HG03469 (cell line): ENCODE measurements around the gene FTSJ3.

ENCODE experiments used
- ATAC-seq: cut with Tn5 transposase; IDR thresholded peaks from one replicate; pipeline ENCODE4 v1.9.1; 2021; ENCODE audit warnings: mild to moderate bottlenecking, moderate library complexity, moderate number of reproducible peaks; ENCODE audit not compliant: unreplicated experiment

The FTSJ3 gene

GRCh38 chr17:63830904-63831491 is 3.5 kb upstream of the FTSJ3 start:
- ATAC-seq, result no peak

- ATAC-seq, result no peak
These were observed 2.8 kb upstream of the FTSJ3 start for GRCh38 chr17:63830278-63830677.

- no peak for ATAC-seq
These were observed 1.5 kb upstream of the FTSJ3 start for GRCh38 chr17:63828936-63829335.

GRCh38 chr17:63827801-63828221 is 348 bp upstream of the FTSJ3 start:
- no peak for ATAC-seq

- ATAC-seq, result no peak
These were observed 928 bp downstream of the FTSJ3 start for GRCh38 chr17:63826468-63827001.

GRCh38 chr17:63824362-63824761 is 3.1 kb downstream of the FTSJ3 start:
- ATAC-seq, result no peak

GRCh38 chr17:63823659-63824331 is 3.7 kb downstream of the FTSJ3 start:
- no peak for ATAC-seq

- no peak for ATAC-seq
These were observed 4.9 kb downstream of the FTSJ3 start for GRCh38 chr17:63822537-63822936.

- no peak for ATAC-seq
These were observed 5.7 kb downstream of the FTSJ3 start for GRCh38 chr17:63821804-63822203.

GRCh38 chr17:63820963-63821561 is 6.4 kb downstream of the FTSJ3 start:
- ATAC-seq, result no peak

GRCh38 chr17:63819585-63820537 is 7.6 kb downstream of the FTSJ3 start:
- no peak for ATAC-seq

GRCh38 chr17:63819131-63819530 is 8.3 kb downstream of the FTSJ3 start:
- no peak for ATAC-seq

- no peak for ATAC-seq
These were observed 9.6 kb downstream of the FTSJ3 start for GRCh38 chr17:63817736-63818385.

GRCh38 chr17:63816669-63817068 is 10.8 kb downstream of the FTSJ3 start:
- ATAC-seq, result no peak

GRCh38 chr17:63816123-63816522 is 11.3 kb downstream of the FTSJ3 start:
- no peak for ATAC-seq

- ATAC-seq, result no peak
These were observed 17.5 kb downstream of the FTSJ3 start for GRCh38 chr17:63809970-63810369.

- no peak for ATAC-seq
These were observed 21.9 kb downstream of the FTSJ3 start for GRCh38 chr17:63805591-63805990.

GRCh38 chr17:63804328-63804727 is 23.1 kb downstream of the FTSJ3 start:
- ATAC-seq, result no peak

- ATAC-seq, result no peak
These were observed 26.7 kb downstream of the FTSJ3 start for GRCh38 chr17:63800783-63801182.

- no peak for ATAC-seq
These were observed 28.8 kb downstream of the FTSJ3 start for GRCh38 chr17:63798572-63799106.
